ACHN (cell line): Measurements from ENCODE around the gene LDLRAD1.
A peak's percentile ranks its signal among the peaks of the same experiment; 100 is the strongest.
"Not testable (repeated sequence)": the region's sequence is repeated elsewhere in the genome, so short reads cannot be mapped to it uniquely, and the experiment has no call there.

Source experiments
- DNase-seq: peaks from one replicate; pipeline ENCODE4 v3.0.0-alpha.2; 2015
- in situ Hi-C: cut with HindIII; loops from 2 replicates; pipeline ENCODE4 v1.10.0; 2017; ENCODE audit warnings: low sequenced_read_pairs, low pct_ligation_motif_present, low pct_unique_long_range_greater_than_20kb

Gene LDLRAD1, protein sequence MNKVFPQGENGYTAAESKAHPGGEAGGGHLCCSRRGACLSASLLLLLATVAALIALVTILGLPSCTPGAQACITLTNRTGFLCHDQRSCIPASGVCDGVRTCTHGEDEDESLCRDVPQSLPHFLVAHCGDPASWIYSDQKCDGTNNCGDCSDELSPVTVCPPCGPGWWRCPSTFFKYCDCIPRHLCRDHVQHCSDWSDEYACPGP

DNA sequence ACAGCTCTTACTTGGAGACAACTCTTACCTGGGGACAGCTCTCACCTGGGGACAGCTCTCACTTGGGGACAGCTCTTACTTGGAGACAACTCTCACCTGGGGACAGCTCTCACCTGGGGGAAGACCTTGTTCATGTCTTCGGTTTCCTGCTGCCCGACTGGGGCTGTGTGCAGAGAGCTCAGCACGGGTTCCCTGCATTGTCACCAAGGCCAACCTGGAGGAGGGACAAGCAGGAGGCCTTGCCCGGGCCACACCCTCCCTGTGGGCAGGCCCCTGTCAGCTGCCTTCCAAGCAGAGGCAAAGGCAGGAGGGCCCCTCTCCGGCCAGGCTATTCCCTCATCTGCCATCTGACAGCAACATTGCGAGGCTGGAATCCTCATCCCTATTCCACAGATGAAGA, at the start of gene LDLRAD1:
LDLRAD1 (minus strand) TSS at position 208 of the 400 bp plus-strand sequence; CDS start at position 134, 74 bp downstream.
- in situ Hi-C loops: no loop called here
- DNase-seq: no peak

DNA sequence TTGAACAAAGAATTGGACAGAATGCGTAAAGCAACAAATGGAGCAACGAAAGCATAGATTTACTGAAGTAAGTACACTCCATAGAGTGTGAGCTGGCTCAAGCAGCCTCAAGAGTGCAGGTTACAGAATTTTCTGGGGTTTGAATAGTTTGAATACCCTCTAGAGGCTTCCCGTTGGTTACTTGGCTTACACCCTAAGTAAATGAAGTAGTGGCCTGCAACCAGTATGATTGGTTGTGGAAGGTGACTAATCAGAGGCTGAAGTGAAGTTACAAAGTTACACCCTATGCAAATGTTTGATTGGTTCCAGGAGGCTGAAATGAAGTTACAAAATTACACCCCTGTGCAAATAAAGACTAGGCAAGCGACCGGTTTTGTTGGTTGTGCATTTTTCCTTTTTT, 46.3 kb upstream of the LDLRAD1 start:
- in situ Hi-C loops: no loop called here
- no peak for DNase-seq

DNA sequence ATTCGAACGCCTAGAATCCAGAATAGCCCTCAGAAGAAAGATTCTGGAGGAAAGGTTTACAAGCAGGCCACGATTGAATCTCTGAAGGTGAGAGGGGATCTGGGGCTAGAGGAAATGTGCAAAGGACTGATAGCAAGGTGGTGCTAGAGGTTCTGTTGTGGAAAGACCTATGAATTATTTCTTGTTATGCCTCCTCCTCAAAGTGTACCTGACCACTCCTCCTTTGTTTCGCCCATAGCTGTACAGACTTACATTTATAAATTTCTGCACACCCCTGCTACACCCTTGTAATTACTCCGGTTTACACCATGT, 36.4 kb upstream of the LDLRAD1 start:
- in situ Hi-C loops: no loop called here
- no peak for DNase-seq

DNA sequence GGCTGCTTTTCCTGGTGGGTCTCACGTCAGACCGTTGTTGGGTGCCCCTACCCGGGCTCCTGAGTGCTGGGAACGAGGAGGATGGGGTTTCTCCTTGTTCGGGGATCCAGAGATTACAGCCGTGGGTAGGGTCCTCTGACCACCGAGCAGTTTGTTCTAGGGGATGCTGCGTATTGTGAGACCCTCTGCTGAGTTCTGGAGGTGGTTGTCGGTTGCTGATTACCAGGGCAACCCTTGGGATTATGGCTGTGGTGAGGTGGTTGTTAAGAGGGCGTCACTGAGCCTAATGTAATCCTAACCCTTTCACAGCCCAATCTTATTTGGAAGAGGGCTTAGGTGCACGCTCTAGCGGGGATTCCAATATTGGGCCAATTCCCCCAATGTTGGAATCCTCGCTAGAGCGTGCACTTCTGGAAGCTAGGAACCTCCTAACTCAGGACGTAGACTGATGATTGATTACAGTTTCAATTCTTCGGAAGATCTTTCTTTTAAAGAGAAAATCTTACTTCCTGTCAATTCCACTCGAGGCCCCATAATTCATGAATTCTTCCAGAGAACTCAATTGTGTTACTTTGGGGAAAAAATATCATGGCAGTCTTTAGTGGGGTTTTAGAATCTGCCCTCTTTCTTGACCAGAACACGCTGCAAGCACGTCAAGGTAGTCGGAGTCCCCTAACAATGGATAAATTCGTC, 35.9 kb upstream of the LDLRAD1 start:
- in situ Hi-C loops: no loop called here
- DNase-seq: no peak

DNA sequence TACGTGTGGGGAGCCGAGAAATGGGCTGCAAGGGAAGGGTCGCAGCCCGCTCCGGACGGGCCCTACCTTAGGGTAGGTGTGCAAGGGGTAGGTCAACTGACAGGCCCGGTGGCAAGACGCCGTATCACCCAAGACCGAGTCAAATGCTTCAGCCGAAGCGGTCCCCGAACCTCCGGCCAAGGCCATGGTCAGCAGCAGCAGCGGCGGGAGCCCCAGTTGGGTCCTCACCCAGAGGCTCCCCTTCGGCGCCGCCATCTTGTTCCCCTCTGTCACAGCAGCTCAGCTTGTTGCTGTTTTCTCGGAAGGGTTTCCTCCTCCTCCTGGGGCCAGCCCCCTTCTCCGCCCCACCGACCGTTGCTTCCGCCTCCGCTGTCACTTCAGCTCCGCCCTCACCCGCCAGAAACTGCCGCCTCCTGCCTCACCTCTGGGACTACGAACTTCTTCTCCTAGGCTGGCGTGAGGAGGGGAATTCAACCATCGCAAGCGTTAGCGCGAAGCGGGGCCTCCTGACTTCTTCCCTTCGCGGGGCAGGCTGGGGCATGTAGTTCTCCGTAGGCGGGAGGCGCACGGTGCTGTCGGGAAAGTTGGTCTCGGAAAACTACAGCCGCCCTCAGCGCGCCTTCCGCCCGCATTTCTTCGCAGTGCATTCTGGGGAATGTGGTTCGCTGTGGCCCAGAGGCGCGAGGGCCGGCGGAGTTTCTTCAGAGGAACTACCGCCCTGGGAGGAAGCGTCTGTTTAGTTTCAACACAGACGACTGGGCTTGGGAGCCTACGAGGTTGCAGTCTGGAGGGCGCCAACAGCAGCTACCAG, 35.2 kb upstream of the LDLRAD1 start, which contains the start of the genes TCEANC2 and TMEM59:
TCEANC2 (plus strand) TSS at position 675 of the 811 bp plus-strand sequence. CDS start 815 bp downstream, outside the sequence.
TMEM59 (minus strand) TSS at position 271 of the 811 bp plus-strand sequence; CDS start at position 255, 16 bp downstream.
- DNase-seq: peak; percentile 98
- in situ Hi-C loops: no loop called here

DNA sequence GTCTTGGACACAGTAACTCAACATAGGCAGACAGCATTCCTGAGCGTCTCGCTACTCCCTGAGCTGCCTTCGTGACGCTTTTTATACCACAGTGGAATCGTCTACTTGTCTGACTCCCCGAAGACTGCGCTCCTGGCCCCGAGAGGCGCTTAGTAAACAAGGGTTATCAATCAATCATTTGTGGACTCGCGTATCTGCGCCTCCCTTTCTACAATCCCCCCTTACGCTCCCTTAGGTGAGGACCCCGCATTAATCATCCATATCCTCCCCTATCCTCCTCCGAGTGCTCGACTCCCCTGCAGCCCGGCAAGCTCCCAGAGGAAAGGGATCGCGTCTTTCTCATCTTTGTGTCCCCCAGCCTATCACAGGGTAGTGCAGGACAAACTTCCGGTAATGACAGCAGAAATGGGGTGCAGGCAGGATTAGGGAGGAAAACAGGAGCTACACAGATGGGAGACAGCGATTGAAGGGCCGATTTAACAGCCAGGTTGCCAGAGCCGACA, 34.5 kb upstream of the LDLRAD1 start:
- DNase-seq: peak; percentile 50
- in situ Hi-C loops: no loop called here

DNA sequence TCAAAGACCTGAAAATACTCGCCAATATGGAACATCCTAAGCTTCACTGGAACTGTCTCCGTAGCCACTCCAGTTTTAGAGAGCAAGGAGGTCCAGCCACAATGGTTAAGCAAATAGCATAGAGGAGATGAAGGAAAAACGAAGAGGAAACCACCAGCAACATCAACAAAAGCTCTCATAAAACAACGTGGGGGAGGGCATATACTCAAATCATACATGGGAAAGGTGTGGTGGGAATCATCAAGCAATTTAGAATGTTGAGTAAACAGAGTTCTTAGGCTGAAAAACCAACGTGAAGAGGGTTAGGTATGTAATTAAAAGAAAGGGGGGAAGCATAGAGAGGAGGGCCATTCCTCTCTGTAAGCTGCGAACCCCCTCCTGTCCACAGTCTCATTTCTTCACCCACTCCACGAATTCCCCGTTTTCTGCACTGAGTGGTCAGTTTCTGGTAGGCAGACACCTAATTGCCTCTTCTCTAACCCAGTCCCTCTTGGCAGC, 34.0 kb upstream of the LDLRAD1 start:
- in situ Hi-C loops: no loop called here
- peak; percentile 5 for DNase-seq

DNA sequence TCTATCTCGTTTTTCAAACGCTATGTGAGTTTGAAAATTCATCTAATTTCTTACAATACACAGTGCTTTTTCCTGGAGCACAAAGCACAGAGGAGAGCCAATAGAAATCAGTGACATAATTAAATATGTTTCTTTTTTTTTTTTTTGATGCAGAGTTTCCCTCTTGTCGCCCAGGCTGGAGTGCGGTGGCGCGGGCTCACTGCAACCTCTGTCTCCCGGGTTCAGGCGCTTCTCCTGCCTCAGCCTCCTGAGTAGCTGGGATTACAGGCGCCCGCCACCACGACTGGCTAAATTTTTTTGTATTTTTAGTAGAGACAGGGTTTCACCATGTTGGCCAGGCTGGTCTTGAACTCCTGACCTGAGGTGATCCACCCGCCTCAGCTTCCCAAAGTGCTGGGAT, 32.4 kb upstream of the LDLRAD1 start:
- in situ Hi-C loops, DNase-seq: not testable (repeated sequence)

DNA sequence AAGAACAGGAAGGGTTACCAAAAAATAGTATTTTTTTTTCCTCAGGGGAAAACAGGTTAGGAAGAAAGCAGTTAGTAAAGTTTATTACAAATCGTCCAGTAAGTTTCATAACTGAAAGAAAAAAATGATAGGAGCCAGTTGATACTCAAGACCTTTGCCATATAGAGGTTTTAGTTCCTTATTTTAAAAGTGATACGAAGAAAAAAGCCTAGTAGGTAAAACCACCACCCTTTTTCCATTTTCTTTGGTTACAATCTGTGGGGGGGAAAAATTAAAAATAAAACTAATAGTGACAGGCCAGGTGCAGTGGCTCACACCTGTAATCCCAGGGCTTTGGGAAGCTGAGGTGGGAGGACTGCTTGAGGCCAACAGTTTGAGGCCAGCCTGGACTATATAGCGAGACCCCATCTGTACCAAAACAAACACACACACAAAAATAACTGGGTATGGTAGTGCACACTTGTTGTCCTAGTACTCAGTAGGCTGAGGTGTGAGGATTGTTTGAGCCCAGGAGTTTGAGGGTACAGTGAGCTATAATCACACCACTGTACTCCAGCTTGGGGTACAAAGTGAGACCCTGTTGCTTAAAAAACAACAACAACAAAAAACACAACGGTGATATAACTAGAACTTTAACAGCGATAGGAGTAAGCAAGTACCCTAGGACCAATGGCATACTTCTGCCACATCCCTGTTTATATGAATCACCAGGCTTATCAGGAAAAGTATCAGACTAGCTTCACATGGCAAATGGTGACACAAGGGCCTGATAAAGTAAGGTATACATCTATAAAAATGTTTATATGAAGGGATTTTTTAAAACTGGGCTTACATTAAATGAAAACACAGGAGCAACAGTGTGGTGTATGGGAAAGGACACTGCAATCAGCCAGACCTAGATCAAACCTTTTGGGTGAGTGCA, 29.7 kb upstream of the LDLRAD1 start:
- no peak for DNase-seq
- in situ Hi-C loops: no loop called here

DNA sequence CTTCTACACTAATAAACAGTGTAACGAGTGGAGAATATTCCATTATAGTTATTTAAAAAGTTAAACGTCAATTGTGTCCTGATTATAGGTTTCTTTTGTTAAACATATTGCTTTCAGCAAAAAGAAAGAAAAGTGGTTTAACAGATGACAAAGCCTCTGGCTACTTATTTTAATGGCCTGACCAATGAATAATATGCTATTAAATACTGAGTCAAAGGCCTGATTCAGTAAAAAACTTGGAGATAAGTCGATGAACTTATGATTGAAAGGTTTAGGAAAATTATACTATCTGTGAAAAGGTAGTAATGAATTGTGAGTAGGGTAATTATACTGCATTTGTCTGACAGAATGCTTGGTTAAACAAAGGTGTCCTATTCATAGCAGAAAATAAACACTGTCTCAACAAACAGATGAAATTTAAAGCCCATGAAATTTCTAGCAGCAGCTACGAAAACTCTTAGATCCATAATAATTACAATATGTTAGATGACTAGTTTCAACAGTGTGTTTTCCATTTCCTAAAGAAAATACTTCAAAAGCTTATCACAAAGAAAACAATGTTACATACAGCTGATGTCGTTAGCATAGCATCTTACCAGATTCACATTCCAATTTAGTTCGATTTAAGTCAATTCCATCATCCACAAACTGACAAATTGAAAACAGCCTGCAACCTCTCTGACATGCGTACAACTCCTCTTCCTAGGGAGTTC, 28.8 kb upstream of the LDLRAD1 start:
- in situ Hi-C loops: no loop called here
- DNase-seq: no peak

DNA sequence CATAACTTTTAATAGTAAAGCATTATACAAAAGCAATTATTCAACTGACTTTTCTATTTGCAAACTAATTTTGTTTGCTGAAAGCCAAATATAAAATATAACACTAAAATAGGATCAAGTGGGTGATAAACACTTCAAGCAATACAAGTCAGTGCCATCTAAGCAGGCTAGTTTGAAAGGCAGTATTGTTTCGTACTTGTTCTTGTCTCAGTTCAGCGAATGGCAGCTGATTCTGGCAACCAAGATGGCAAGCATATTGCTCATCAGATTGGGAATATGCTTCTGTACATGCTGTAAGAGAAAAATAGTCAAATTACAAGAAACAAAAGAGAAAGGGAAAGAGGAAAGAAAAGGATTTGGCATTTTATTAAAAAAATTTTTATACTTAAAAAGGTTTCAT, 27.5 kb upstream of the LDLRAD1 start:
- no peak for DNase-seq
- in situ Hi-C loops: no loop called here

DNA sequence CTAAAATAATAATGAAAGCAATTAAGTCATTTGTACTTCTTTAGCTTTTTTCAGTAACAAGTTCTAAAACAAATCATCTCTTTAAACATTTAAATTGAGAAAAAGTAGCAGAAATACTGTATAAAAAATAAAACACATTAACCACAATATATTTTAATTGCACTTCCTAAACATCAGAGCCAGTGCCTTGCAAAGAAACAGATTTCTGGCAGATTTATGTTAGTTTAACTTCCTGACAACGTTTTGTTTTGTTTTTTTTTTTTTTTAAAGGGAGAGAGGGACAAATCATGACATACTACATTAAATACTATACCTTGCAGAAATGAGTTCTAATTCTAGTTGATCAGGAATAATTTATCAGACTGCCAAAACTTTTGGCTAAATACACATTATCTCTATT, 23.8 kb upstream of the LDLRAD1 start:
- in situ Hi-C loops: no loop called here

DNA sequence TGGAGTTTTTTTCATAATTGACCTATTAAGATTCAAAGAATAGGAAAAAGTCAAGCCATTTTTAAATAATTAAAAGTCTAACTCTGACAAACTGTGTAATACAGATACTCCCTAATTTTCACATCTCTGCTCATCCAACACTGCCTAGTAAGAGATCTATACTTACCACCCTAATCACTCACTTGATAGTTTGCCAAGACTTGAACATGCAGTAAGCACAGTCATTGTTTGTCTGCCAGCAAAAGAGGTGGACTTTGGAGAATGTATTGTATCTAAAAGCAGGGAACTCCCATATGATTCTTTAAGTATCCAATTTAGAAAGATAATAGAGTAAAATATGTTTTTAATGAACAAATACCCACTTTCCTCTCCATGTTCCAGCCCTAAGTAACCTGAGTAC, 19.5 kb upstream of the LDLRAD1 start:
- in situ Hi-C loops: no loop called here
- no peak for DNase-seq

More for the DNA sequence above, 23.8 kb upstream of the LDLRAD1 start:
- no peak for DNase-seq

DNA sequence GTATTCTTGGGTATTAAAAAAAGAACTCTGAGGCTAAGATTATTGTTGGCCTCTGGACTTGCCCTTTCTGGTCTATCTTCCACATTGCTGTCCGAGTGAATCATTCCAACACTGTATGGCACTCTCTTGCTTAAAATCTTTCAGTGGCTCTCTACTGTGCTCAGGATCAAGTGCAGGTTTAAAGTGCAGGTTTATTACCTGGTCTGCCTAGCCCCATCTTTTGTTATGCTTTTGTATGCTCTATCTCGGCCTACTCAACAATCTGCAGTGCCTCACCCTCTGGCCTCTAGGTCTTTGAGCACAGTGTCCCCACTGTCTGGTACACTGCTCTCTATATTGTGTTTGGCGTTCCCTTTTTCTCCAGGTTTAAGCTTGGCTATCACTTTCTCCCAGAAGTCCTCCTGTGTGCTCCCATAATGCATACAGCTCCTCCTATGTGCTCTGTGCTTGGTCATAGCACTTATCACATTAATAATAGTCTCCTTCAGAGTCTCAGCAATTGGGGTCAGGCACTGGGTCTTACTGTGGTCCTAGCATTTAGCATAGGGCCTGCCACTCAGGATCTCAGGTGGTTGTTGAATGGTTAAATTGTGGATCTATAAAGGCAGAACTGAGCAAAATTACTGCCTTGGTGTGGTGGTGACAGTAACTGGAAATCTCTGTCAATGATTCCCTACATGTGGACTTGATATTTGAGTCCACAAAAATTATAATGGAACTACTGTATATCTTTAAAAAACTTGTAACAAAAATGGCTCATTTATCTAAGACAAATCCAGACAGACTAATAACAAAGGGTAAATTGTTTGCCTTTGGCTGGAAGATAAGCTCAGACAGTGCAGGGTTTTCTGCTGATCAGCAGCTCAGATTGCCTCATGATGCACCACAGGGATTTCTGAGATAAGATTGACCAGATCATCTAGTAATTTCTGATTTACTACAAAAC, 10.6 kb upstream of the LDLRAD1 start:
- DNase-seq: no peak
- in situ Hi-C loops: no loop called here

DNA sequence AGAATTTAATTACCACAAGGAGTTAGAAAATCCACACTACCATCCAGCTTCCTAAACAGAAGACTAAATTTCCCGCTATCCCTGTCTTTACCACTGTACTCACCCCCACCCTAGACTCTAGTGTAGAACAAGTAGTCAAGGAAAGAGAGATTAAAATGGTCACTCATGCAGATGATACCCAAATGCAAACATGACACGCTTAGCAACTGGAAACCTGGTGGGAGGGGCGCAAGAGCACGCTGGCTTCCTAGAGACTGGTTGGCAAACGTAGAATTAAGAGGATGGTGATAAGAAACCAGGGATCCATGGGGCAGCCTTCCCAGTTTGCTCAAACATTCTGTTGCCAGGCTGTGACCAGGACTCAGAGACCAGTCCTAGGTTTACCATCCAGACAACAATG, 9.9 kb upstream of the LDLRAD1 start:
- no peak for DNase-seq
- in situ Hi-C loops: no loop called here

DNA sequence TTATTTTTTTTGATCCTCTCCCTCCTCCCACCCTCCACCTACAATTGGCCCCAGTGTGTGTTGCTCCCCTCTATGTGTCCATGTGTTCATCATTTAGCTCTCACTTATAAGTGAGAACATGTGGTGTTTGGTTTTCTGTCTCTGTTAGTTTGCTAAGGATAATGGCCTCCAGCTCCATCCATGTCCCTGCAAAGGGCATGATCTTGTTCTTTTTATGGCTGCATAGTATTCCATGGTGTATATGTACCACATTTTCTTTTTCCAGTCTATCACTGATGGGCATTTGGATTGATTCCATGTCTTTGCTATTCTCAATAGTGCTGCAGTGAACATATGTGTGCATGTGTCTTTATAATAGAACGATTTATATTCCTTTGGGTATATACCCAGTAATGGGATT, 6.8 kb upstream of the LDLRAD1 start:
- in situ Hi-C loops: not testable (repeated sequence)

DNA sequence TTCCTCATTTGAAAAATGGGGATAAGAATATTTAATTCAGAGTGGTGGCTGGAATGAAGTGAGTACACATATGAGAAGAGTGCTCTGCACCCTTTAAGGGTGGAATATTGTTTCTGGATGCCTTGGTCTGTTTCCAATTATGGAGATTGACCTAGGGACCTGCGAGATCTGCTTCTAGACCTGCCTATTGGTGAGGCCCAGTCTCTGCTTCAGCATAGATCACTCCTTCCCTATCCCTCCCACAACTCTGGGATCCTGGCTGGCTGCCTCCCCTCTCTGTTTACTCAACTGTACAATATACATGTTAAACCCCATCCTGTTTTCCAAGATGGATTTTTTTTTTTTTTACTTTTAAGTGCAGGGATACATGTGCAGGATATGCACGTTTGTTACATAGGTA, 6.4 kb upstream of the LDLRAD1 start:
- in situ Hi-C loops: no loop called here

More for the DNA sequence above, 6.8 kb upstream of the LDLRAD1 start:
- DNase-seq: not testable (repeated sequence)

More for the DNA sequence above, 6.4 kb upstream of the LDLRAD1 start:
- DNase-seq: no peak
